ENCODE data around the gene GEMIN7.

DNA sequence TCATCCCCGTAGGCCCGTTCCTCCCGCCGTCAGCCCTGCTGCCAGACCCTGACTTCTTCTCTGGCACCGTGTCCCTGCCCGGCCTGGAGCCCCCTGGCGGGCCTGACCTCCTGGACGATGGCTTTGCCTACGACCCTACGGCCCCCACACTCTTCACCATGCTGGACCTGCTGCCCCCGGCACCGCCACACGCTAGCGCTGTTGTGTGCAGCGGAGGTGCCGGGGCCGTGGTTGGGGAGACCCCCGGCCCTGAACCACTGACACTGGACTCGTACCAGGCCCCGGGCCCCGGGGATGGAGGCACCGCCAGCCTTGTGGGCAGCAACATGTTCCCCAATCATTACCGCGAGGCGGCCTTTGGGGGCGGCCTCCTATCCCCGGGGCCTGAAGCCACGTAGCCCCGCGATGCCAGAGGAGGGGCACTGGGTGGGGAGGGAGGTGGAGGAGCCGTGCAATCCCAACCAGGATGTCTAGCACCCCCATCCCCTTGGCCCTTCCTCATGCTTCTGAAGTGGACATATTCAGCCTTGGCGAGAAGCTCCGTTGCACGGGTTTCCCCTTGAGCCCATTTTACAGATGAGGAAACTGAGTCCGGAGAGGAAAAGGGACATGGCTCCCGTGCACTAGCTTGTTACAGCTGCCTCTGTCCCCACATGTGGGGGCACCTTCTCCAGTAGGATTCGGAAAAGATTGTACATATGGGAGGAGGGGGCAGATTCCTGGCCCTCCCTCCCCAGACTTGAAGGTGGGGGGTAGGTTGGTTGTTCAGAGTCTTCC lies 41.5 kb upstream of the GEMIN7 start:
- TF ChIP-seq, protein P1, sequence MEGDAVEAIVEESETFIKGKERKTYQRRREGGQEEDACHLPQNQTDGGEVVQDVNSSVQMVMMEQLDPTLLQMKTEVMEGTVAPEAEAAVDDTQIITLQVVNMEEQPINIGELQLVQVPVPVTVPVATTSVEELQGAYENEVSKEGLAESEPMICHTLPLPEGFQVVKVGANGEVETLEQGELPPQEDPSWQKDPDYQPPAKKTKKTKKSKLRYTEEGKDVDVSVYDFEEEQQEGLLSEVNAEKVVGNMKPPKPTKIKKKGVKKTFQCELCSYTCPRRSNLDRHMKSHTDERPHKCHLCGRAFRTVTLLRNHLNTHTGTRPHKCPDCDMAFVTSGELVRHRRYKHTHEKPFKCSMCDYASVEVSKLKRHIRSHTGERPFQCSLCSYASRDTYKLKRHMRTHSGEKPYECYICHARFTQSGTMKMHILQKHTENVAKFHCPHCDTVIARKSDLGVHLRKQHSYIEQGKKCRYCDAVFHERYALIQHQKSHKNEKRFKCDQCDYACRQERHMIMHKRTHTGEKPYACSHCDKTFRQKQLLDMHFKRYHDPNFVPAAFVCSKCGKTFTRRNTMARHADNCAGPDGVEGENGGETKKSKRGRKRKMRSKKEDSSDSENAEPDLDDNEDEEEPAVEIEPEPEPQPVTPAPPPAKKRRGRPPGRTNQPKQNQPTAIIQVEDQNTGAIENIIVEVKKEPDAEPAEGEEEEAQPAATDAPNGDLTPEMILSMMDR (IDR thresholded peaks at IDR 0.05; ENCODE audit: insufficient read depth, low read length): no peak
- TF ChIP-seq POLR2AphosphoS5 (IDR thresholded peaks at IDR 0.05; ENCODE audit: low read depth) (no peak), GABPA (IDR thresholded peaks at IDR 0.05; ENCODE audit: low read depth) (no peak), REST (IDR thresholded peaks at IDR 0.05; ENCODE audit: insufficient replicate concordance, low read depth) (no peak)
